DLD1 (cell line): ENCODE measurements around the gene PCDH12.

ENCODE experiments used
- in situ Hi-C: cut with HindIII; loops from 2 replicates; pipeline ENCODE4 v1.10.0; 2017; ENCODE audit warnings: low sequenced_read_pairs

PCDH12 gene

GRCh38 chr5:141958113-141958512, at the start of gene PCDH12:
PCDH12 (minus strand) TSS chr5:141958202; CDS start chr5:141957851, 351 bp downstream.
- in situ Hi-C loops, result no loop called here

GRCh38 chr5:142007237-142007544, 49.2 kb upstream of the PCDH12 start:
- in situ Hi-C loops, result no loop called here

- in situ Hi-C loops, result no loop called here
Observed at GRCh38 chr5:142006363-142007236, 48.6 kb upstream of the PCDH12 start.

DNA sequence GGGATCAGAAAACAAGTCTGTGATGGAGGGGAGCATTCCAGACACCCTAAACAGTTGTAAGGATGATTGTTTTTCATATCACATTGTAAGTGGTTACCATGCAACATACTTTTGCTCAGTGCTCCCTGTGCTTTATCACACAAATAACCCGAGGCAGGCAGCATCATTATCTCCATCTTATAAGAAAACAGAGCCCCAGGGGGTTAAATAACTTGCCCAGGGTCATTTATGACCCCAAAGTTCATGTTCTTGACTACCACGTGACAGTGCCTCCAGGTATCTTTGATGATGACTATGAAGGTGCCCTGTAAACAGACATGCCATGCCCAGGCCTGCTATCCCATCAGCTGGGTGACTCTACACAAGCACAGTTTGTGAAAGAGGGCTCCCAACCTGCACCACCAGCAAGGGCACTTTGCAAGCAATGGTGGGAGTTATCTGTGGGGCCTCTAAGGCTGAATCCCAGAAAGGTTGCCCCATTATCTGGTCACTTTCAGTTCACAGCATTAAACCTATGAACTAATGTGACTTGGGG, 45.3 kb upstream of the PCDH12 start:
- in situ Hi-C loops, result no loop called here

- in situ Hi-C loops, result no loop called here
Observed at GRCh38 chr5:142000704-142001484, 42.9 kb upstream of the PCDH12 start.

DNA sequence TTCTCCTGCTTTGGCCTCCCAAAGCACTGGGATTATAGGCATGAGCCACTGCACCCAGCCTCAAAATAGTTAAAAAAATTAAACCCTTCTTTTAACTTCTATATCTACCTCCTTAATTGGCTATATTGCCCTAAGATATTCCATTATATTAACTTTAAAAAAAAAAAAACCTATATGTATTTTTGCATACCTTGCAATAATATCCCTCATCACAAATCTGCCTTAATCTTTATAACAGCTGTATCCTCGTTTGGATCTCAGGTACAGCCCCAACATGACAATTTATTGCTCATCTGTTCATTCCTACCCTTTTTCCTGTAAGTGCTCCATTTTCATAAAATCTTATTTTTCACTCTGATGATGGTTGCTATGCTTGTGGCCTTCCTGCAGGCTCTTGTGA, 42.2 kb upstream of the PCDH12 start:
- in situ Hi-C loops, result no loop called here

- in situ Hi-C loops, result no loop called here
Observed at GRCh38 chr5:141997358-141997960, 39.5 kb upstream of the PCDH12 start.

DNA sequence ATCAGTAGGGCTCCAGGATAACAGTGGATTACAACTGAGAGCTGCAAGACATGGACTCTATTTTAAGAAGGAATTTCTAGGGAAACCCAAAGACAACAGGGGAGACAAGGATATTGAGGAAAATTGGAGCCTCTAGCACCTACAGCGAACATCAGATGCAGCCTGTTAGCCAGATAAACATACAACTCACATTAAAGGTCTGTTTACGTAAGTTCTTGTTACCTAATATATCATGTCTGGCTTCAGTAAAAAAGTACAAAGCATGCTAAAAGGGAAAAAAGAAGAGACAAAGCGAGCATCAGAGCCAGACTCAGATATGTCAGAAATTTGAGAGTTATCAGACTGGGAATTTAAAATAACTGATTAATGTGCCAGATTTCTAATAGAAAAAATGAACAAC, 37.7 kb upstream of the PCDH12 start:
- in situ Hi-C loops, result no loop called here

- in situ Hi-C loops, result no loop called here
Observed at GRCh38 chr5:141994511-141995136, 36.6 kb upstream of the PCDH12 start.

DNA sequence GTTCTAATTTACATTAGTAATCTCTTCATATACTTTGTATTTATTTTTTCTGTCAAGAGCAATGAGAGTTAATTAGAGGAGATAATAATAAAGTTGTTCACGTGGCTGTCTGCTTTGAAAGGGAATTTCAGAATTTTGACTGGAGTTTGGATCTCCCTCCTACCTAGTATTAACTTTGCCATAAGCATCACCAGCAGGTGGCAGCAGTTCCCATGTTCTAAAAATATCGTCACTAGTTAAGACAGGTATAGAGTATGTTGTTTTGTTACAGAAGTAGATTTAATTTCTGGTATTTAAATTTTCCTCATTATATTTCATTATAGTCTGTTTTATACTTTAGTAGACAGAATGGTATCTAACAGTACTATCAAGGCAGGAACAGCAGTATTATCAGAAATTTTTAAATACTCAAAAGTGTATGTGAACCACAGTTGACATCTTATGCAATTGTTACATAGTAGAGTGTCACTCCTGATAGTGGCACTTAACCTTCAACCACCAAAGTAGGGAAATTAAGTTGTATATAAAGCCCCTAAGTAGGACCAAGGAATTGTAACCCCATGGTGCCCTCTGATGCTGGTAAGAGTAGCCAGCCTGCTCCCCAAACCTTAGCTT, 34.5 kb upstream of the PCDH12 start:
- in situ Hi-C loops, result no loop called here

DNA sequence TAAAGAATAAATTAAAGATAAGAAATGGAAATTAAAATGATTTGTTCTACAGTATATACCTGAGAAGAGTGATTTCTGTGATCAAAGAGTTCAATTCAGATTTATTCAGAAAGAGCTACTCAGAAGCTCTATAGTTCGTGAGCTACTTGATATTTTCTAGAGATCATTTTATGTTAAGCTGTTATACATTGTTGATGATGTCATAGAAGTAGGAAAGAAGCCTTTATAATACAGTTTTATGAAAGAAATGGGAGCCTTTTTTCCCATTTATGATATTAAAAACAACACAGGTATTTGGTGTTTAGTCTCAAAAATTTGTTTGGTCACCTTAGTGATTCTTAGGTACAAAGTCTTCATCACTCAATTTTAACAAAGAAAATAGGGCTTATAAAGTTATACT, 31.7 kb upstream of the PCDH12 start:
- in situ Hi-C loops, result no loop called here

GRCh38 chr5:141986072-141986471, 28.1 kb upstream of the PCDH12 start:
- in situ Hi-C loops, result no loop called here

DNA sequence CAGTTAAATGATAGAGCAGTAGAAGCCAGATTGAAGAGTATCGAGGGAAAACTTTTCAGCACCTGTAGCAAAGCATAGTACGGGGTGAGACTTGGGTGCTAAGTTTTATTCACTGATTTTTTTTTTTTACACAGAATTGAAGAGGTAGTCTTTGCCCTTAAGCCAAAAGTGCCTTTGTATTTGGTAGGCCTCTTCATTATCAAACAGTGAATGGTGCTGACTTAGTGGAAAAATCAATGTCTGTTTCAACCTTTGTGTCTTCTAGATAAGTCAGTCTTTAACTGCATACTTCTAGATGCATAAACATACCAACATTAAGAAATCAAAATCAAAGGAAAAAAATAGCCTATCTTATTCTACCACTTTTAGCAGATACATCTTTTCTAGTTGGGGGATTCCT, 24.6 kb upstream of the PCDH12 start:
- in situ Hi-C loops, result no loop called here

- in situ Hi-C loops, result no loop called here
Observed at GRCh38 chr5:141978389-141978788, 20.4 kb upstream of the PCDH12 start.

DNA sequence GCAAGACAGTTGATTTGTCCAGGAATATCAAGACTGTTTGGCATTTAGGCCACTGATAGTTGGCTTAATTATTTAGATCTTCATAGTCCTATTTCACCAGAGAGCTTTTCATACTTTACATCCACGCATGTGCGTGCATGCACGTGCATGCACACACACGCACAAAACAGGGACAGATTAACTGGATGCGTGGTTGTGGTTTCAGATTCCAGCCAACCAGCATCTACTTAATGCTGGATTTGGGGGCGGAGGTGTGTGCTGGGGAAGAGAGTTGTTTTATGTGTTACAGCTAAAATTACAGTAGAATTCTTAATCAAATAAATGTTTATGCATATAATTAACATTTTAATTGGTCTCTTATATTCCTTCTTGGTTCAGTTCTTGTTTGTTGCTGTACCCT, 18.2 kb upstream of the PCDH12 start:
- in situ Hi-C loops, result no loop called here

- in situ Hi-C loops, result no loop called here
Observed at GRCh38 chr5:141973871-141974595, 16.0 kb upstream of the PCDH12 start.

- in situ Hi-C loops, result no loop called here
Observed at GRCh38 chr5:141969783-141970771, 12.1 kb upstream of the PCDH12 start.

DNA sequence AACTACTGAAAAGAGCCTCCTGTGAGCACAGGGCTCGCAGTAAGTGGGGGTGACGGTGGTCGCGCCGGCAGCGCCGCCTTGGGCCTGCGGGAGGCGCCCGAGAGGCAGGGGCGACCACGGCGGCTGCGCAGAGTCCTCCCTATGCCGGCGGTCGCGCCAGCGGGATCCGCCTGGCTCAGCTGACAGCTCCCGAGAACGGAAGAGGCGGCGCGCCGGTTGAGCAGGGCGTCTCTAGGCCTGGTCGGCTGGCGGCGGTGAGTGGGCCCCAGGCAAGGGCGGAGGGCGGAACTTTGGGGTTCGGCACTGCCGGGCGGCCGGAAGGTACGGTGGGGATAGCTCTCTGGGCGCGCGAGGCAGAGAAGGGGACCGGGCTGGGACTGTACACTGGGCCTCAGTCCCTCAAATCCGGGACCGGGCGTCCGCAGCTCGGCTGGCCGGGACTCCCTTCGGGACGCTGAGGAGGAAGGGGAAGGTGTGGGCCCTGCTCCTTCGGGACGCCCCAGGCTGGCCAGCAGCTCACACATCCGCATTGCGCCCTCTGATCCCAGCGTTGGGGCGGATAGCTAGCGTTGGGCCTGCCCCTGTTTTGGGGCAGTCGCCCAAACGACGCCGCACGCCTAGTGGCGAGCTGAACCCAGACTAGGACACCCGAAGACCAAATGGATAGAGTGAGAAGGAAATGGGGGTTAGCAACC, 11.1 kb upstream of the PCDH12 start, which contains the start of gene RNF14:
RNF14 (plus strand) TSS at position 192 of the 695 bp plus-strand sequence. CDS start 4,484 bp downstream, outside the sequence.
- in situ Hi-C loops, result no loop called here
